GM18858 (cell line): ENCODE results near the gene SNRPA.

Experiments used
- ATAC-seq: cut with Tn5 transposase; IDR thresholded peaks from one replicate; pipeline ENCODE4 v1.9.1; 2021; ENCODE audit not compliant: unreplicated experiment

SNRPA gene

GRCh38 chr19:40750874-40751537 is at the start of gene SNRPA:
Gene SNRPA, plus strand, starts transcription at chr19:40751203. Its CDS starts 206 bp downstream, at chr19:40751409.
- ATAC-seq, result peak; percentile 32

- ATAC-seq, result no peak
Observed at GRCh38 chr19:40701758-40702157, 49.2 kb upstream of the SNRPA start.

- ATAC-seq, result no peak
Observed at GRCh38 chr19:40702337-40703012, 48.5 kb upstream of the SNRPA start.

GRCh38 chr19:40703029-40703755 is 47.8 kb upstream of the SNRPA start:
- no peak for ATAC-seq

- no peak for ATAC-seq
Observed at GRCh38 chr19:40704491-40705361, 46.3 kb upstream of the SNRPA start.

GRCh38 chr19:40705362-40705651 is 45.7 kb upstream of the SNRPA start:
- ATAC-seq, result no peak

- no peak for ATAC-seq
Observed at GRCh38 chr19:40705950-40706619, 44.9 kb upstream of the SNRPA start.

- ATAC-seq, result no peak
Observed at GRCh38 chr19:40707615-40708014, 43.4 kb upstream of the SNRPA start.

- ATAC-seq, result no peak
Observed at GRCh38 chr19:40709817-40710216, 41.2 kb upstream of the SNRPA start.

- ATAC-seq, result no peak
Observed at GRCh38 chr19:40713939-40714338, 37.1 kb upstream of the SNRPA start.

- ATAC-seq, result no peak
Observed at GRCh38 chr19:40714441-40715299, 36.3 kb upstream of the SNRPA start.

GRCh38 chr19:40716031-40716481 is 34.9 kb upstream of the SNRPA start:
- no peak for ATAC-seq

- peak; percentile 58 for ATAC-seq
Observed at GRCh38 chr19:40716482-40717324, 34.3 kb upstream of the SNRPA start, which contains the start of the genes COQ8B and ITPKC. Gene COQ8B, minus strand, starts transcription at chr19:40716886. Its CDS starts 2,254 bp downstream, at chr19:40714632. Gene ITPKC, plus strand, starts transcription at chr19:40717112. Its CDS starts 24 bp downstream, at chr19:40717136.

- no peak for ATAC-seq
Observed at GRCh38 chr19:40717325-40717879, 33.6 kb upstream of the SNRPA start.

- no peak for ATAC-seq
Observed at GRCh38 chr19:40717880-40718773, 32.9 kb upstream of the SNRPA start.

- ATAC-seq, result no peak
Observed at GRCh38 chr19:40718774-40719391, 32.1 kb upstream of the SNRPA start.

GRCh38 chr19:40719414-40719894 is 31.5 kb upstream of the SNRPA start:
- no peak for ATAC-seq
